Skeletal muscle tissue (tissue), 4 donors: ENCODE measurements around the gene DNAAF8. TPM values are rescaled to one million over a fixed set of nuclear protein-coding genes. Genes with fewer than 3 reads are reported as not detected.
"Not testable (repeated sequence)": the region's sequence is repeated elsewhere in the genome, so short reads cannot be mapped to it uniquely, and the experiment has no call there.

ENCODE experiments used
- H3K27ac ChIP-seq: one replicate; pipeline ENCODE4 v1.7.0; 2013; ENCODE audit warnings: mild to moderate bottlenecking, low read depth, low read length, inconsistent platforms
- H3K27me3 ChIP-seq, 3 donors: one replicate each; pipeline ENCODE4 v1.7.0; 2013; ENCODE audit warnings: low read length in 3 of 3; ENCODE audit not compliant: control insufficient read depth in 3 of 3, insufficient read depth in 3 of 3
- H3K36me3 ChIP-seq, 3 donors: one replicate each; pipeline ENCODE4 v1.7.0; 2013; ENCODE audit warnings: low read length in 3 of 3; ENCODE audit not compliant: control insufficient read depth in 3 of 3, insufficient read depth in 3 of 3
- H3K4me1 ChIP-seq, 3 donors: one replicate each; pipeline ENCODE4 v1.7.0; 2013; ENCODE audit warnings: low read length in 3 of 3, mild to moderate bottlenecking in 3 of 3; ENCODE audit not compliant: control insufficient read depth in 3 of 3, insufficient read depth in 3 of 3
- H3K4me3 ChIP-seq, 3 donors: one replicate each; pipeline ENCODE4 v1.7.0; 2013; ENCODE audit warnings: low read length in 3 of 3
- H3K9ac ChIP-seq, 3 donors: one replicate each; pipeline ENCODE4 v1.7.0; 2013; ENCODE audit warnings: low read length in 3 of 3, mild to moderate bottlenecking in 3 of 3, moderate library complexity in 2 of 3, low read depth in 1 of 3
- H3K9me3 ChIP-seq, 3 donors: one replicate each; pipeline ENCODE4 v1.7.0; 2013; ENCODE audit warnings: low read length in 3 of 3; ENCODE audit not compliant: control insufficient read depth in 3 of 3
- total RNA-seq: library from RNA; depleted of rRNA; stranded (reverse); fragments of >200 nt; gene quantifications from one replicate; pipeline ENCODE4 v1.2.3, GENCODE V29; 2014
- donor health status: Osteomylitis.

The DNAAF8 gene
- total RNA-seq, 1 donor from 2014 or later = 0.52 TPM

DNA sequence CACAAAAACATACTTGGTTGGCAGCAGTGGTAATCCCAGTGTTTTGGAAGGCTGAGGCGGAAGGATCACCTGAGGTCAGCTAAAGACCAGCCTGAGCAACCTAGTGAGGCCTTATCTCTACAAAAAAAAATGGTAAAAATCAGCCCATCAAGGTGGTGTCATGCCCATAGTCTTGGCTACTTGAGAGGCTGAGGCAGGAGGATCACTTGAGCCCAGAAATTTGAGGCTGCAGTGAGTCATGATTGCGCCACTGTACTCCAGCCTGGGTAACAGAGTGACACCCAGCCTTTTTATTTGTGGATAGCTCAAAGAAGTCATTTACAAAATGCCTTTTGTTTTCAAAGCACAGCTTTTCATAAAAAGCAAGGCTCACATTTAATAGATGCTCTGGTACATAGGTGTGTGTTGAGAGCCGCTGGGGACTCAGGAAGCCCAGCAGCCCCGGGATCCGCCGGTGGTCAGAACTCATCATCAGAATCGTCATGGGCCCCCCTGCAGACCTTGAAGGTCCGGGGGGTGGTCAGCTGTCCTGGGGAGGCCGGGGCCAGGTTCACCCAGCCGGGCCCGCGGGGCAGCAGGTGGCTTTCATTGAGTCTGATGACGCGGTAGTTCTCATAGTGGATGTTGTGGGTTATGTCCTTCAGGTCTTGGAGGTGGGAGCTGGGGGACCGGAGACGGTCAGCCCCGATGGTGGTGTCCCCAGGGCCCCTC lies 43.2 kb downstream of the DNAAF8 start:
- Histone ChIP-seq H3K27ac (no peak overlapping the region), H3K27me3 (no peaks in the 10 kb centered on the region), H3K4me1 (no peaks in the 10 kb centered on the region), H3K36me3 (no peaks in the 10 kb centered on the region), H3K4me3 (no peak overlapping the region), H3K9ac (no peak overlapping the region), H3K9me3 (no peaks in the 10 kb centered on the region)

DNA sequence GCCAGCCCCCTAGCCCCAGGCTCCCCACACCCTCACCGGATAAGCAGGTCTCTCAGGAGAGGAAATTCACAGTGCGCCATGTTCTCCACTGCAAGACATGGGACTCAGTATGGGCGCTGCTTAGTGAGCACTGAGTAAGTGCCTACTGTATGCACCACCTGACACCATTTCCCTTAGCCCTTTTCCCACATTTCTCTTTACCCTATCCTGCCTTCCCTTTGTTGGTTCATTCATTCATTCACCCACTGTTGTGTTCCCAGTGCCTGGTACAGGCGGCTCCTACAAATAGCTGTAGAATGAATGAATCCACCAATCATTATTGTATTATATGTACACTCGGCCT lies 43.7 kb downstream of the DNAAF8 start:
- Histone ChIP-seq H3K36me3 (no peaks in the 10 kb centered on the region), H3K27me3 (no peaks in the 10 kb centered on the region)

DNA sequence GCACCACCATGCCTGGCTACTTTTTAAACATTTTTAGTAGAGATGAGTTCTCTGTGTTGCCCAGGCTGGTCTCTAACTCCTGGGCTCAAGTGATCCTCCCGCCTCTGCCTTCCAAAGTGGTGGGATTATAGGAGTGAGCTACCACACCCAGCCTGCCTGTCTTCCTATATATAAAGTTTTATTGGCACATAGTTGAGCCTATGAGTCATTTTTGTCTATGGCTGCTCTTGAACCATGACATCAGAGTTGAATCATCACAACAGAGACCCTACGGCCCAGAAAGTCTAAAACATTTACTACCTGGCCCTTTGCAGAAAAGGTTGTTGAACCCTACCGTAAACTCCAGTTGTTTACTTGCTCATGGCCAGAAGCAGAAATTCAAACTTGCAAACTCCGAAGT lies 45.9 kb downstream of the DNAAF8 start:
- Histone ChIP-seq H3K4me1 (no peaks in the 10 kb centered on the region), H3K9me3 (no peaks in the 10 kb centered on the region), H3K27ac (no peak overlapping the region), H3K9ac (no peak overlapping the region), H3K27me3 (no peaks in the 10 kb centered on the region), H3K4me3 (no peak overlapping the region), H3K36me3 (no peaks in the 10 kb centered on the region)

More for the DNA sequence above, 43.7 kb downstream of the DNAAF8 start:
- Histone ChIP-seq H3K27ac (no peak overlapping the region), H3K9me3 (no peaks in the 10 kb centered on the region), H3K4me3 (no peak overlapping the region), H3K4me1 (no peaks in the 10 kb centered on the region), H3K9ac (no peak overlapping the region)

DNA sequence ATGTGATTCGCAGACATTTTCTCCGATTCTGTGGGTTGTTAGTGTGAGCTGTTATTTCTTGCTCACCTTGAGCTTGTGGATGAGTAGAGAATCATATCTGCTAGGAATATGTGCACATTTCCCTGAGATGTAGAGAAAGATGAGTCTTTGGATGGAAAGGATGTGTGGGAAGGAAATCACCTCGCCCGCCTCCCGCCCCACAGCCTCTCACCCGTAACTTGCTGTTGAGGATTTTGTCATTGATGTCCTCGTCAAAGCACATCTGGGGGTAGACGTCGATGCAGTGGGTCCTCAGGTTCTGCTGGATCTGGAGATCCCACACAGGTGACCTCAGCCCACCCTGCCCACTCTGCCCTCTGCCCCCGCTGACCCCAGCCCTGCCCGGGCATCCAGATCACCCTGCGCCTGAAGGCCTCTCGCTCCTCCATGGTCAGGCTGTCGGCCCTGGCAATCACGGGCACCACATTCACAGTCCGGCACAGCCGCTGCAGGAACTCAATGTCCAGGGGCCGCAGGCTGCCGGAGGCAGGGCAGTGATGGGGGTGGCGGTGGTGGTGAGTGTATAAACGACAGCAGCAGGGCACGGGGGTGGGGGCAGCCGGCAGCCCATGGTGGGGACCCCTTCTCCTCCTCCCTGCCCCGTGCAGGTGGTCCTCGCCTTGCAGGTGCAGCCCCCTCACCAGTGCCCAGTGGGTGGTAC lies 49.1 kb downstream of the DNAAF8 start:
- H3K4me1 ChIP-seq = no peaks in the 10 kb centered on the region
- no peak overlapping the region for H3K4me3 ChIP-seq
- H3K9me3 ChIP-seq = no peaks in the 10 kb centered on the region
- no peaks in the 10 kb centered on the region for H3K27me3 ChIP-seq
- H3K36me3 ChIP-seq = no peaks in the 10 kb centered on the region
- H3K27ac ChIP-seq = no peak overlapping the region
- no peak overlapping the region for H3K9ac ChIP-seq

DNA sequence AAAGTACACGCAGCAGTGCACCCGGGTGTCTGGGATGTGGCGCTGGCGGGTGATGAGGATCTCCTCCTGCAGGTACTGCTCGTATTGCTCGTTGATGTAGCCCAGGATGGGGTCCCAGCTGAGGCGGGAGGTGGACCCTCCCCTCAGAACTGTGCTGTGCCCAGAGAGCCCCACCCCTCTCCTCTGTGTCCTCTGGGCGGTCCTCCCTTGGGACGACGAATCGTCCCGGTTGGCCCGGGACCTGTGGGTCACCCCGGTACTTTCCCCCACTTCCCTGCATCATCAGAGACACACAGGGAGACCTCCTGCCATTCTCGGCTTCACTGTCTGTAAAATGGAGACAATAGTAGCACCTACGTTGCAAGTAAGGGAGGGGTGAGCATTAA lies 49.6 kb downstream of the DNAAF8 start:
- Histone ChIP-seq H3K27me3 (no peaks in the 10 kb centered on the region), H3K9ac (no peak overlapping the region), H3K4me3 (no peak overlapping the region), H3K9me3 (no peaks in the 10 kb centered on the region), H3K36me3 (no peaks in the 10 kb centered on the region), H3K27ac (no peak overlapping the region), H3K4me1 (no peaks in the 10 kb centered on the region)

DNA sequence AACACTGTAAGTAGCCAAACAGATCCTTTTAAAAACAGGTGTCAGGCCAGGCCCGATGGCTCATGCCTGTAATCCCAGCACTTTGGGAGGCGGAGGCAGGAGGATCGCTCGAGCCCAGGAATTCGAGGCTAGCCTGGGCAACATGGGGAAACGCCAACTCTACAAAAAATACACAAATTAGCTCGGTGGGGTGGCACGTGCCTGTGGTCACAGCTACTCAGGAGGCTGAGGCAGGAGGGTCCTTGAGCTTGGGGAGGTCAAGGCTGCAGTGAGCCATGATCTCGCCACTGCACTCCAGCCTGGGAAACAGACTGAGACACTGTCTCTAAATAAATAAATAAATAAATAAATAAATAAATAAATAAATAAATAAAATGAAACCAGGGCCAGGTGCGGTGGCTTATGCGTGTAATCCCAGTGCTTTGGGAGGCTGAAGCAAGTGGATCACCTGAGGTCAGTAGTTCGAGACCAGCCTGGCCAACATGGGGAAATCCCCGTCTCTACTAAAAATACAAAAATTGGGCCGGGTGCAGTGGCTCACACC lies 50.2 kb downstream of the DNAAF8 start:
- not testable (repeated sequence) for H3K27me3 ChIP-seq, H3K9ac ChIP-seq, H3K9me3 ChIP-seq, H3K4me1 ChIP-seq, H3K4me3 ChIP-seq, H3K36me3 ChIP-seq, H3K27ac ChIP-seq

DNA sequence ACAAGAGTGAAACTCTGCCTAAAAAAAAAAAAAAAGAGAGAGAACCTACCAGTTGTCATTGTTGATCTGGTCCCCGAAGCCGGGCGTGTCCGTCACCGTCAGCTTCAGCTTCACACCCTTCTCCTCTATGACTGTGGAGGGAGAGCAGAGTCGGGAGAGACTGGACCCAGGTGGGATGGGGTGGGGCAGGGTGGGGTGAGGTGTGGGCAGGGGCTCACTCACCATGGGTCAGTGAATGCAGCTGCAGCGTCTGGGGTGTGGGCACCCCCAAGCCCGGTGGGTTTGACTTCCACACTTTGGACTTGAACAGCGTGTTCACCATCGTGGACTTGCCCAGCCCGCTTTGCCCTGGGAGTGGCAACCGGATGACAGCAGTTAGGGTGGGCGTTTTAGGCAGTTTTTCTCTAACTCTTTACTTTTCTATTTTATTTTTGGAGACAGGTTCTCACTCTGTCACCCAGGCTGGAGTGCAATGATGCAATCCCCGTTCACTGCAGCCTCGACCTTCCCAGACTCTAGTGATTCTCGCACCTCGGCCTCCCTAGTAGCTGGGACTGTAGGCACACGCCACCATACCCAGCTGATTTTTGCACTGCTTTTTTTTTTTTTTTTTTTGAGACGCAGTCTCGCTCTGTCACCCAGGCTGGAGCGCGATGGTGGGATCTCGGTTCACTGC lies 51.6 kb downstream of the DNAAF8 start:
- Histone ChIP-seq H3K27me3 (no peaks in the 10 kb centered on the region), H3K4me3 (no peak overlapping the region), H3K9ac (no peak overlapping the region), H3K4me1 (no peaks in the 10 kb centered on the region), H3K9me3 (no peaks in the 10 kb centered on the region), H3K27ac (no peak overlapping the region), H3K36me3 (no peaks in the 10 kb centered on the region)

DNA sequence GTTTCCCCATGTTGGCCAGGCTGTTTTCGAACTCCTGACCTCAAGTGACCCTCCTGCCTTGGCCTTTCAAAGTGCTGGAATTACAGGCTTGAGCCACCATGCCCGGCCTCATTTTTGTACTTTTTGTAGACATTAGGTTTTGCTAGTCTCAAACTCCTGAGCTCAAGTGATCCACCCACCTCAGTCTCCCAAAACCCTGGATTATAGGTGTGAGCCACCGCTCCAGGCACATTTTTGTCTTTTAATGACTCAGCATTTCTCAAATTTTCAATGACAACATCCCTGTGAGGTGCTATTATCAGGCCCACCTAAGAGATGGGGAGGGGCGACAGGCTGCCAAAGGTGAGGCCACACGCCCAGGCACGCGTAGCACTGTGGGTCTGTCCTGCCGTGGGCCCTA lies 52.7 kb downstream of the DNAAF8 start:
- H3K9me3 ChIP-seq = no peaks in the 10 kb centered on the region
- H3K9ac ChIP-seq = no peak overlapping the region
- no peaks in the 10 kb centered on the region for H3K27me3 ChIP-seq
- H3K4me3 ChIP-seq = no peak overlapping the region
- H3K27ac ChIP-seq = no peak overlapping the region
- H3K4me1 ChIP-seq = no peaks in the 10 kb centered on the region
- no peaks in the 10 kb centered on the region for H3K36me3 ChIP-seq

DNA sequence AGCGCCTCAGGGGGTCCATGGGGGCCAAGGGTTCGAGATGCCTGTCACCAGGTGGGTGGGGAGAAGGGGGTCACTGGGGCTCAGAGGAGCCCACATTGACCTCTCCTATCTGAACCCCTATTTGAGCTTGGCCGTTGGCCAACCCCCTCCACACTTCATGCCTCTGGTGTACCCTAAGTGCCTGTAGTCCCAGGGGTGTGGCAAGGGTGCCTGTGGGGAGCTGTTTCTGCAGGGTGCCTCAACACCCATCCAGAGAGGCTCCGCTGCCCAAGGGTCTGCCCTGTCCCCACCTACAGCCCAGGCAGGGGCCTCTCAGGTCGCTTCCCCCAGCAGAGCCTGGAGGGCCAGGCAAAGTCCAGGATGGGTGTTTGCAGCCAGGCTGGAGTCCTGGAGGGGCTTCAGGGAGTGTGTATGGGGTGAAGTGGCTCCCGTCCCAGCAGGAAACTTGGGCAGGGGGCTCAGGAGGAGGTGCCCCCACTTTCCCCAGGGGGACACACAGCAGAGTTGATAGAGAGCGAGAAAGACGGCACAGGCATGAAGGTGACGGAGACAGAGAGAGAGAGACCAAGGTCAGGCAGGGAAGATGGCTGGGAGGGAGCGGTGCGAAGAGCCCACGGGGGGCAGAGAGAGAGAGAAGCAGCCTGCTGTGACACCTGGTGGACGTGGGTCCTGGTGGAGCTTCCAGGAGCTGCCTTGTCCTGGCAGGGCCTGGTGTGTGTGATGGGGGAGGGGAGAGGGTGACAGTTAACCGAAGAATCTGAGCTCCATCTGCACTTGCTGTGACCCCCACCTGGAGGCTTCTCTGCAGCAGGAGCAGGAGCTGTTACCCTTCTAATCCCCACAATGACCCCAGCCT lies 53.5 kb downstream of the DNAAF8 start, which contains the start of gene SEPTIN12:
TSS of gene SEPTIN12 (minus strand) at position 719 of the 856 bp plus-strand sequence. CDS start at position 19, 700 bp downstream.
- Histone ChIP-seq H3K27ac (no peak within 1 kb of the TSS), H3K4me3 (no peak within 1 kb of the TSS), H3K27me3 (no peaks in the 10 kb centered on the region), H3K9ac (no peak within 1 kb of the TSS), H3K9me3 (no peaks in the 10 kb centered on the region), H3K36me3 (no peaks in the 10 kb centered on the region), H3K4me1 (no peaks in the 10 kb centered on the region)
